Thymus (tissue), 2 donors: Measurements from ENCODE around the gene PRC1. TPM values are rescaled to one million over a fixed set of nuclear protein-coding genes. Genes with fewer than 3 reads are reported as not detected.

Experiments used
- polyA plus RNA-seq: library from polyadenylated mRNA; stranded (reverse); fragments of 200-250 nt; gene quantifications from one replicate; pipeline ENCODE4 v1.2.3, GENCODE V29; 2013
- total RNA-seq: library from RNA; stranded (reverse); fragments of 120-200 nt; gene quantifications from one replicate; pipeline ENCODE4 v1.2.4, GENCODE V29; 2013
- donor health status: healthy.

Gene PRC1
- total and polyA plus RNA-seq, 2 donors = 18.7 to 90.9 TPM

Other genes starting within 250 kb of the PRC1 start
- gene FURIN, start 125.9 kb downstream of the PRC1 start, total RNA-seq = 11.5 TPM
- gene FURIN, start 125.9 kb downstream of the PRC1 start, polyA plus RNA-seq = 36.7 TPM
- gene FES, start 110.0 kb downstream of the PRC1 start, total RNA-seq = 8.3 TPM
- gene FES, start 110.0 kb downstream of the PRC1 start, polyA plus RNA-seq = 19.4 TPM
- gene MAN2A2, start 91.2 kb downstream of the PRC1 start, total RNA-seq = 8.3 TPM
- 46.5 TPM for gene MAN2A2, start 91.2 kb downstream of the PRC1 start, polyA plus RNA-seq
- 18.7 TPM for gene HDDC3, start 62.0 kb downstream of the PRC1 start, total RNA-seq
- 25.4 TPM for gene HDDC3, start 62.0 kb downstream of the PRC1 start, polyA plus RNA-seq
- gene UNC45A, start 59.2 kb downstream of the PRC1 start, total RNA-seq = 29.8 TPM
- 38.9 TPM for gene UNC45A, start 59.2 kb downstream of the PRC1 start, polyA plus RNA-seq
- gene RCCD1, start 39.7 kb downstream of the PRC1 start, total RNA-seq = 11.0 TPM
- 5.0 TPM for gene RCCD1, start 39.7 kb downstream of the PRC1 start, polyA plus RNA-seq
- gene VPS33B, start 28.1 kb upstream of the PRC1 start, total RNA-seq = 8.7 TPM
- gene VPS33B, start 28.1 kb upstream of the PRC1 start, polyA plus RNA-seq = 19.0 TPM
- gene SV2B, start 105.7 kb upstream of the PRC1 start, total RNA-seq = 3.2 TPM
- 1.7 TPM for gene SV2B, start 105.7 kb upstream of the PRC1 start, polyA plus RNA-seq